NCI-H2029 (cell line): Measurements from ENCODE around the gene KLHL8.

Source experiments
- DNase-seq: peaks from one replicate; lab custom pipeline; 2025; lab: John Stamatoyannopoulos, UW

The KLHL8 gene

GRCh38 chr4:87121341-87122065 is 98.9 kb downstream of the KLHL8 start:
- no peak for DNase-seq

DNA sequence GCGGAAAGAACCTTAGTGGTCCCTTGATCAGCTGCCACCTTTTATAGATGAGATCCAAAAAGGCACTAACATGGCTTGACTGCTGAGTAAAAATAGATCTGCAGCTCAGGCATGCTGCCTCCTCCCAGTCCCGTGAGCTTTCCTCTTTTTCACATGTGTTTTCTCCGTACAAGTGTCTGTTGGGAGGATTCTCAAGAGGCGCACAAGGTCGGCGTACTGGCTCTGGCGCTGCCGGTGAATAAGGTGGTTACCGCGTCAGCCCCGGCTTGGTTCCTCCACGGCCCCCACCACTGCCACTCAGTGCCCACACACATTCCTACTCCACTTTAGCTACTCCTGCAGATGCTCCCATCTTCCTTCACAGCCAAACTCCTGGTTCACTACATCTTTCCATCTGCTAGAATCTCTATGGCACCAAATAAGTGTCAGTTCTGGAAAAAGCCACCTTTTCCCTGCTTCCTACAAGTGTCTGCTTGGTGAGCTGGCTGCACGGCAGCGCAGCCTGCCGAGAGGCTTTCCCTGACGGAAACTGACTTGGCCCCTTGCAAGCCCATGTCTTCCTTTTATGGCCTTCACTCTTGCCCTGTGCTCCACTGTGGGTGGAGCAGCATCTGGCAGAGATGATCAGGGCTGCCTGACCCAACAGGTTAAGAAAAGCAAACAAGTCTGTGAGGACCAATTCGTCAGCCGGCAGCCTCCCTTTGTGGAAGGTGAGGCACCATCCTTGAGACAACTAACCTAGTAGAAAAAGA is 99.8 kb downstream of the KLHL8 start:
- DNase-seq = peak; percentile 84

DNA sequence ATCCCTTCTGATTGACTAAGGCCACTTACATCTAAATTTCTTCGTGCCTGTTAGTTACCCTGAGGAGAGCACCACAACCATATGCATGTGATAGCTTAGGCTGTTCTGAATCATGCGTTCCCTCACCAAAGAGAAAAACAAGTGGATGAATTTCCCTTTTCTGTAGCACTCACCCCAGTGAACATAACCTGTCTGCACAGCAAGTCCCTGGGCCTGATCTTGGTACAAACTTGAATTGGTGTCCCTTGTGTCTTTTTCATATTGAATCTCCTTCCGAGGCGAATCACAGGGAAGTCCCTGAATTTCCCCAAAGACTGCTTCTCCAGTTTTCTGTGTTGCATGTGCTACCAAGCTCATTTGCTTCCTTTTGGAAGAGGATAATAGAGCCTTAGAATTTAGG is 100.4 kb downstream of the KLHL8 start:
- no peak for DNase-seq

DNA sequence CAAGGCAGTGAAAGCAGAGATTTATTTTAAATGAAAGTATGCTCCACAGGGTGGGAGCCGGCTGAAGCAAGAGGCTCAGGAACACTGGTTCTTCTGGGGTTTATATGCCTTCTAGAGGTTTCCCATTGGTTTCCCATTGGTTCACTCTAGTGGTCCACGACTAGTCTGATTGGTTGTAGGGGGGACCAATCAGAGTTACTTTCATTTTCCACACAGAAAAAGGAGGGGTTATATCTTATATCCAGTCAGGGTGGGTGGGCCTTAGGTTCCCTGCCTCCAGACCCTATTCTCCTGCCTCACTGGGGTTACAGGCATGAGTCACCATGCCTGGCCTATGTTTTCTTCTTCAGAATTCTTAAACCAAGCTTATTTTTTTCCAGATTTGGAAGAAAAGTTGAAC is 101.6 kb downstream of the KLHL8 start:
- peak; percentile 10 for DNase-seq

DNA sequence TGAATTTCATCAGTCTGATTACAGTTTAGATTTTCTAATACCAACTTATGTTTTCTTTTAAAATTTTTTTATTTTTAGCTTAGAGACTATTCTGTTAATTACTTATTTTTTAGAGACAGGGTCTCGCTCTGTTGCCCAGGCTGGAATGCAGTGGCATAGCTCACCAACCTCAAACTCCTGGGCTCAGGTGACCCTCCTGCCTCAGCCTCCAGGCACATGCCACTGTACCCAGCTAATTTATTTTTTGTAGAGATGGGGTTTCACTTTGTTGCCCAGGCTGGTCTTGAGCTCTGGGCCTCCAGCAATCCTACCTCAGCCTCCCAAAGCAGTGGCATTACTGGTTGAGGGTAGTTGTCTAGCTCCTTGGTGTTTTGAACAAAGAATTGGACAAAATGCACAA is 102.0 kb downstream of the KLHL8 start:
- DNase-seq = no peak

DNA sequence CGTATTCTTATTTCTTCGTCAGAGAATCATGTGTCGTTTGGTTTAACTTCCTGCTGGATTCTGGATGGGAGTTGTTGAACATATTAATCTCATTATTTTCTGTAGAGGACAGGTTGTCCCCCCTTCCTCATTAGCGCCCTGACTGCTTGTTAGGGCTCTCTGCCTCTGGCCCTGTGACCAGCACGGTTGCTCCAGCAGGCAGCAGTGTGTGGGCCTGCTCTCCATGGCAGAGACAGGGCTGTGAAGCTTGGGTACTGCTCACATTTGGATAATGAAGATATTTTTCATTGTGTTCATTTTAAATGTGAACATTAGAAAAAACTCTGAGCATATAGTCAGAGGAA is 102.7 kb downstream of the KLHL8 start:
- no peak for DNase-seq

DNA sequence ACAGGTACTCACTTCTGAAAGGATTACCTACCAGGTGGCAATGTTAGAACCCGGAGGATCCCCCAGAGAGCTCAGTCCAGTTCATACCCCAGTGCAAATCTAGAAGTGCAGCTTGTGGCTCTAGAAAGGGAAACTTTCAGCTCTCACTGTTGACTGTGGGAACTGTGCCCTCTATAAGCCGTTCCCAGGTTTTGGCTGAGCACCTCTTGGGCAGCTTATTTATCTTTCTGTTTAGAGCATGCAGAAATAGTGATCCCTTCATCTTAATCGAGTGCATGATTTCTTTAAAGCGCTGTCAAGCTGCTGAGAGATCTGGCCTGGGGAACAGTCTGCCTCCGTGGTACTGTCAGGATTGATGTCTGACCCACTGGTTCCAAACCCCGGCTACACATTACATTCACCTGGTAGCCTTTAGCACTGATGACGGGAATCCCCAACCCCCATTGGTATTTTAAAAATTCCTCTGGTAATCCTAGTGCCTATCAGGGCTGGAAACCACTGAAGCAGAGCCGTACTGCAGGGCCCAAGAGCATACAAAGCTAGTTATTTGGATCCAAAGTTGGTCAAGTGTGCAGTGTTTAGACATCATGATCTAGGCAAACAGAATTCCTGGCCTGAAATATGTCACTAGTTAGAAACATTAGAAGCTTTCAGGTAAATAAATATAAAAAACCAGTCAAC is 103.2 kb downstream of the KLHL8 start:
- DNase-seq = peak; percentile 15

DNA sequence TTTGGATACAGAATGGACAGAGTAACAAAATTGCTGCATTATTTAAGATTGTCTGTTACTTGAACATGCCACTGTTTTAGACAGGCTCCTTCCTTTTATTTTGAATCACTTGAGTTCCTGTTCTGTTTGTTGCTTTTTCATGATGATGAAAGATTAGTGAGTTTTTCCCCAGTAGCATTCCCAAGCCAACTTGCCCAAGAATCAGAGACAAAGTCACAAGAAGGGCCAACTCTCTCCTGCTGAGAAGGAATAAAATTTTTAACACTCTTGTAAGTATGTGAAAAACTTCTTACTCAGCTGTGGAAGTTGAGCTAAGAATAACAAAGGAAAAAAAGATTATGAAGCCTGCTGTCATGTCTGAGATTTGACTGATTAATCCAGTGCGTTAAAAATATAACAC is 104.2 kb downstream of the KLHL8 start:
- DNase-seq = no peak

DNA sequence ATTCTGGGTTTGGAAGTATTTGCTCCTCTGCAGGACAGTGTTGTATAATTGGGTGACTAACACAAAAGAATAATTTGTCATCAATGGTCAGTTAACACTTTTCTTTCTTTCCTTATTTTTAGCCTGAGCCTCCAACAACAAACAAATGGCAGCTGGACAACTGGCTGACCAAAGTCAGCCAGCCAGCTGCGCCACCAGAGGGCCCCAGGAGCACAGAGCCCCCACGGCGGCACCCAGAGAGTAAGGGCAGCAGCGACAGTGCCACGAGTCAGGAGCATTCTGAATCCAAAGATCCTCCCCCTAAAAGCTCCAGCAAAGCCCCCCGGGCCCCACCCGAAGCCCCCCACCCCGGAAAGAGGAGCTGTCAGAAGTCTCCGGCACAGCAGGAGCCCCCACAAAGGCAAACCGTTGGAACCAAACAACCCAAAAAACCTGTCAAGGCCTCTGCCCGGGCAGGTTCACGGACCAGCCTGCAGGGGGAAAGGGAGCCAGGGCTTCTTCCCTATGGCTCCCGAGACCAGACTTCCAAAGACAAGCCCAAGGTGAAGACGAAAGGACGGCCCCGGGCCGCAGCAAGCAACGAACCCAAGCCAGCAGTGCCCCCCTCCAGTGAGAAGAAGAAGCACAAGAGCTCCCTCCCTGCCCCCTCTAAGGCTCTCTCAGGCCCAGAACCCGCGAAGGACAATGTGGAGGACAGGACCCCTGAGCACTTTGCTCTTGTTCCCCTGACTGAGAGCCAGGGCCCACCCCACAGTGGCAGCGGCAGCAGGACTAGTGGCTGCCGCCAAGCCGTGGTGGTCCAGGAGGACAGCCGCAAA is 106.0 kb downstream of the KLHL8 start:
- no peak for DNase-seq

- no peak for DNase-seq
These were observed 108.4 kb downstream of the KLHL8 start for GRCh38 chr4:87112063-87112462.
